ENCODE measurements around the gene P2RX7. TPM values are rescaled to one million over a fixed set of nuclear protein-coding genes. Genes with fewer than 3 reads are reported as not detected.

P2RX7 gene
- total and polyA plus RNA-seq, 7 donors: 0.60 to 8.0 (median 3.9) TPM

DNA sequence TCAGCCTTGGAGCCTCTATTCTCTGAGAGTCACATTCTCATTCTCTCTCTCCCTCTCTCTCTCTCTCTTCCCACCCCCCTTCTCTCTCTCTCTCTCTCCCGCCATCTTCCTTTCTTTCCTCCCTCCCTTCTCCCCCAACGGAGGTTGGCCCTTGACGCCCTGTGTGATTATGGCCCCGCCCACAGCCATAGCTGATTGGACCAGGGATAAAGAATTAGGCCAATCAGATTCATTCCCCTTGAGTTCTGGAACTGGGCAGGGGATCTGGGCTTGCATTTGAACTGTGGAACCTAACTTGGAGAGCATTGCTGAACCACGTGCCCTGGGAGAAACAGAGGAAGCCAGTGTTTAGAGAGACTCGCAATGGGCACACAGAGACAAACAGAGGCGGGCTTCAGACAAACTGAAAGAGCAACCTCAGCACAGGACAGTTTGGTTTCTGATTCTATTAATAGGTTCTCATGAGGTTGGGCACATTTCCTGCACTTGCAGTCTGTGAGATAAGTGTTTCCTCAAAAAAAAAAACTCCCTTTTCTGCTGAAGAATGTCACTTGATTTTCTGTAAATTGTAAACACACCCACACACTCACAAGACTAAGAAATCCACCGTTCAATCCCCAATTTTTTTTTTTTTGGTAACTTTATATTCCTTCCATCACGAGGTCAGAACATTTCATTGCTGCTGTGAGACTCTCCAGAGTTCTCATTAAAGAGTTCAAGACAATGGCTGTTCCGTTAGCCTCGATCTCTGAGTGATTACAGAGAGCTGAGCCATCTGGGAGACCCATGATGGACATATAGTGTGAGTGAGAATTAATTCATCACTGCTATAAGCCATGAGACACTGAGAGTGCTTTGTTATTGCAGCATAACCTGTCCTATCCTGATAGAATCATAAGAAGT lies 3.5 kb upstream of the P2RX7 start:
- H3K4me3 ChIP-seq: peak overlapping the region in 3 of 4 donors; percentile 6 to 26 (median 11)
- peaks cover 0 to 31% (median 28%) of the 10 kb centered on the region in 4 donors for H3K4me1 ChIP-seq
- no peaks in the 10 kb centered on the region for H3K36me3 ChIP-seq
- no peaks in the 10 kb centered on the region for H3K27me3 ChIP-seq
- H3K27ac ChIP-seq: peak overlapping the region; percentile 50 to 81 (median 78)
- TF ChIP-seq POLR2AphosphoS5 (IDR thresholded peaks at IDR 0.05): peak; percentile 14 to 67 (median 60)
- no peak for TF ChIP-seq POLR2A (IDR thresholded peaks at IDR 0.05)
- TF ChIP-seq EP300 (IDR thresholded peaks at IDR 0.05): peak in 1 of 4 donors; percentile 39
- TF ChIP-seq, protein P1, sequence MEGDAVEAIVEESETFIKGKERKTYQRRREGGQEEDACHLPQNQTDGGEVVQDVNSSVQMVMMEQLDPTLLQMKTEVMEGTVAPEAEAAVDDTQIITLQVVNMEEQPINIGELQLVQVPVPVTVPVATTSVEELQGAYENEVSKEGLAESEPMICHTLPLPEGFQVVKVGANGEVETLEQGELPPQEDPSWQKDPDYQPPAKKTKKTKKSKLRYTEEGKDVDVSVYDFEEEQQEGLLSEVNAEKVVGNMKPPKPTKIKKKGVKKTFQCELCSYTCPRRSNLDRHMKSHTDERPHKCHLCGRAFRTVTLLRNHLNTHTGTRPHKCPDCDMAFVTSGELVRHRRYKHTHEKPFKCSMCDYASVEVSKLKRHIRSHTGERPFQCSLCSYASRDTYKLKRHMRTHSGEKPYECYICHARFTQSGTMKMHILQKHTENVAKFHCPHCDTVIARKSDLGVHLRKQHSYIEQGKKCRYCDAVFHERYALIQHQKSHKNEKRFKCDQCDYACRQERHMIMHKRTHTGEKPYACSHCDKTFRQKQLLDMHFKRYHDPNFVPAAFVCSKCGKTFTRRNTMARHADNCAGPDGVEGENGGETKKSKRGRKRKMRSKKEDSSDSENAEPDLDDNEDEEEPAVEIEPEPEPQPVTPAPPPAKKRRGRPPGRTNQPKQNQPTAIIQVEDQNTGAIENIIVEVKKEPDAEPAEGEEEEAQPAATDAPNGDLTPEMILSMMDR (IDR thresholded peaks at IDR 0.05): no peak
- peak; percentile 94 for DNase-seq
- no peaks in the 10 kb centered on the region for H3K9me3 ChIP-seq
- intact Hi-C loops (cut with DNase I): no loop called here
- WGBS, 2 donors: 20 to 55% methylated on average over 11 of the region's 11 CpGs

DNA sequence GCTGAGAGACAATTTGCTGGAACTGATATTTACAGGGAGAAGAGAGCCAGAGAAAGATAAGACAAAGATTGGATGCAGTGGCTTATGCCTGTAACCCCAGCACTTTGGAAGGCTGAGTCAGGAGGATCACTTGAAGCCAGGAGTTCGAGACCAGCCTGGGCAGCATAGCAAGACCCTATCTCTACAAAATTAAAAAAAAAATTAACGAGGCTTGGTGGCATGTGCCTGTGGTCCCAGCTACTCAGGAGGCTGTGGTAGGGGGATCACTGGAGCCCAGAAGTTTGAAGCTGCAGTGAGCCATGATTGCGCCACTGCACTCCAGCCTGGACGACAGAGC lies 2.9 kb upstream of the P2RX7 start:
- TF ChIP-seq POLR2A (IDR thresholded peaks at IDR 0.05): no peak
- no peak for TF ChIP-seq POLR2AphosphoS5 (IDR thresholded peaks at IDR 0.05)
- TF ChIP-seq, protein P1 (IDR thresholded peaks at IDR 0.05): no peak
- no peak for TF ChIP-seq EP300 (IDR thresholded peaks at IDR 0.05)
- Histone ChIP-seq H3K4me3 (no peak overlapping the region), H3K4me1 (peaks cover 0 to 37% (median 28%) of the 10 kb centered on the region in 4 donors), H3K27ac (peak overlapping the region; percentile 50 to 81 (median 78)), H3K36me3 (no peaks in the 10 kb centered on the region), H3K9me3 (no peaks in the 10 kb centered on the region), H3K27me3 (no peaks in the 10 kb centered on the region)
- WGBS, 2 donors: 91 to 92% methylated on average over 4 of the region's 4 CpGs
- intact Hi-C loops (cut with DNase I): loop anchor here (10.0 kb wide), 1 partner anchor 405 kb away; the partner anchor contains the start of gene ACADS
- no peak for DNase-seq

DNA sequence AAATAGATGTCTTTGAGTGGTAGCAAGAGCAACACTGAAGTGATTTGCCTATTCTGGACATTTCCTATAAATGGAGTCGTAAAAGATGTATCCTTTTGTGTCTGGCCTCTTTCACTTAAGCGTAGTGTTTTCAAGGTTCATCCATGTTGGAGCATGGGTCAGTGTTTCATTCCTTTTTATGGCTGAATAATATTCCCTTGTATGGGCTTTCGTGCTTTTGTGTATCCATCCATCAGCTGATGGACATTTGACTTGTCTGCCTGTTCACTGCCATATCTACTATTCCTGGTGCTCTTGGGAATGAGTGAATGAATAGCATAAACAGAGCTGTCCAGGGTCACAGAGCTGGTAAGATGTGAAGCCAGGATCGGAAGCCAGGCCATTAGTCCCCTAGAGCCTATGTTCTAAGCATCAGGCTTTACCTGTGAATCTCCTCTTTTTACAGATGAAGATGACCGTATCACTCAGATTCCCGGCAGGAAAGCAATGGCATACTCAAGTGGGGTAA lies 1.8 kb upstream of the P2RX7 start:
- no peak for DNase-seq
- 80 to 86% methylated on average over 6 of the region's 6 CpGs for WGBS, 2 donors
- TF ChIP-seq, protein P1 (IDR thresholded peaks at IDR 0.05): no peak
- TF ChIP-seq POLR2AphosphoS5 (IDR thresholded peaks at IDR 0.05) (no peak), EP300 (IDR thresholded peaks at IDR 0.05) (no peak), POLR2A (IDR thresholded peaks at IDR 0.05) (no peak)
- H3K4me1 ChIP-seq: peaks cover 0 to 38% (median 28%) of the 10 kb centered on the region in 4 donors
- peak overlapping the region in 1 of 4 donors; percentile 87 for H3K27ac ChIP-seq
- no peaks in the 10 kb centered on the region for H3K27me3 ChIP-seq
- intact Hi-C loops (cut with DNase I): loop anchor here (10.0 kb wide), 1 partner anchor 406 kb away; the partner anchor contains the start of gene ACADS
- no peak overlapping the region for H3K4me3 ChIP-seq
- H3K9me3 ChIP-seq: no peaks in the 10 kb centered on the region
- no peaks in the 10 kb centered on the region for H3K36me3 ChIP-seq

DNA sequence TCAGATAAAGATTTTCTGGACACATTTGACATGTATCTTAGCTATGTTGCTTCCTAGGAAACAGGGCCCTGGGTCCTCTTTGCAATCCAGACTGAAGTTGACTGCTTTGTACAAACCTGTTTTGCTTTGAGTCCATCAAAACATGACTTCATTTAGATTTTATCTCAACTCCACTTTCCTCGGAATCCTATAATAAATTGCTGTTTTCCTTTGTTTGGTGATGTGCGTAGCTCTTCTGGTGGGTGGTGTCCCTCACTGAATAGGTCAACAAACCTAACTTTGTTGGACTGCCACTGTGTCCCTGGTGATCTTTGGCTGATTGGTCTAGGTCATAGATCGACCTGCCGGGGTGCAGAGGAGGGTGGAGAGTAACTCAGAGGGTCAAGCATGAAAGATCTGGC lies 735 bp upstream of the P2RX7 start:
- H3K9me3 ChIP-seq: no peaks in the 10 kb centered on the region
- no peak for TF ChIP-seq EP300 (IDR thresholded peaks at IDR 0.05)
- TF ChIP-seq POLR2AphosphoS5 (IDR thresholded peaks at IDR 0.05): no peak
- TF ChIP-seq POLR2A (IDR thresholded peaks at IDR 0.05): no peak
- TF ChIP-seq, protein P1 (IDR thresholded peaks at IDR 0.05): no peak
- H3K36me3 ChIP-seq: no peaks in the 10 kb centered on the region
- intact Hi-C loops (cut with DNase I): loop anchor here (2.0 to 10.0 kb wide), 2 partner anchors 79 to 407 kb away; partner anchors contain the start of genes ACADS and P2RX4
- H3K27ac ChIP-seq: peak overlapping the region in 3 of 4 donors; percentile 78 to 87 (median 80)
- H3K4me1 ChIP-seq: peaks cover 0 to 38% (median 28%) of the 10 kb centered on the region in 4 donors
- H3K27me3 ChIP-seq: no peaks in the 10 kb centered on the region
- 15 to 85% methylated on average over 4 of the region's 4 CpGs for WGBS, 2 donors
- H3K4me3 ChIP-seq: no peak overlapping the region
- no peak for DNase-seq
